GM10847 (cell line): Measurements from ENCODE around the gene LAMA5.

ENCODE experiments used
- POLR2A ChIP-seq: IDR thresholded peaks from 2 replicates; pipeline ENCODE4 v1.6.1; 2011; ENCODE audit not compliant: insufficient read length; ENCODE audit errors: extremely low read depth

LAMA5 gene

DNA sequence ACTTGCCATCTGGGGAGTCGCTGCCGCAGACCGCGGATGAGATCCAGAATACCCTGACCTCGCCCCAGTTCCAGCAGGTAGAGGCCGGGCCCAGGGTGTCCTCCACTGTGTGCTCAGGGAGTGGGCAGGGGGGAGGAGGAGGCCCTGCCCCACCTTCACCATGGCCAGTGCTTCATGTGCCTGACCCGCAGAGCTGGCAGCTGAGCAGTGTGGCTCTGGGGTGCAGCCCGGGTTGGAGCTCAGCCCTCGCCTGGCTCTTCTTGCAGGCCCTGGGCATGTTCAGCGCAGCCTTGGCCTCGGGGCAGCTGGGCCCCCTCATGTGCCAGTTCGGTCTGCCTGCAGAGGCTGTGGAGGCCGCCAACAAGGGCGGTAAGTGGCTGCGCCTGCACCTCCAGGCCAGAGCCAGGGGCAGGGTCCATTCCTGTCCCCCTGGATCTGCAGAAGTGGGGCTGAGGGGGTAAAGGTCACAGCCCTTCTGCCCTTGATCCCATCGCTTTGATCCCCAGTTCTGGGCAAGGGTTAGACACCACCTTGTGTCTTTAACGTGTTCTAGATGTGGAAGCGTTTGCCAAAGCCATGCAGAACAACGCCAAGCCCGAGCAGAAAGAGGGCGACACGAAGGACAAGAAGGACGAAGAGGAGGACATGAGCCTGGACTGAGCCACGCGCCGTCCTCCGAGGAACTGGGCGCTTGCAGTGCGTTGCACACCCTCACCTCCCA, 58.9 kb downstream of the LAMA5 start:
- no peak for TF ChIP-seq POLR2A

DNA sequence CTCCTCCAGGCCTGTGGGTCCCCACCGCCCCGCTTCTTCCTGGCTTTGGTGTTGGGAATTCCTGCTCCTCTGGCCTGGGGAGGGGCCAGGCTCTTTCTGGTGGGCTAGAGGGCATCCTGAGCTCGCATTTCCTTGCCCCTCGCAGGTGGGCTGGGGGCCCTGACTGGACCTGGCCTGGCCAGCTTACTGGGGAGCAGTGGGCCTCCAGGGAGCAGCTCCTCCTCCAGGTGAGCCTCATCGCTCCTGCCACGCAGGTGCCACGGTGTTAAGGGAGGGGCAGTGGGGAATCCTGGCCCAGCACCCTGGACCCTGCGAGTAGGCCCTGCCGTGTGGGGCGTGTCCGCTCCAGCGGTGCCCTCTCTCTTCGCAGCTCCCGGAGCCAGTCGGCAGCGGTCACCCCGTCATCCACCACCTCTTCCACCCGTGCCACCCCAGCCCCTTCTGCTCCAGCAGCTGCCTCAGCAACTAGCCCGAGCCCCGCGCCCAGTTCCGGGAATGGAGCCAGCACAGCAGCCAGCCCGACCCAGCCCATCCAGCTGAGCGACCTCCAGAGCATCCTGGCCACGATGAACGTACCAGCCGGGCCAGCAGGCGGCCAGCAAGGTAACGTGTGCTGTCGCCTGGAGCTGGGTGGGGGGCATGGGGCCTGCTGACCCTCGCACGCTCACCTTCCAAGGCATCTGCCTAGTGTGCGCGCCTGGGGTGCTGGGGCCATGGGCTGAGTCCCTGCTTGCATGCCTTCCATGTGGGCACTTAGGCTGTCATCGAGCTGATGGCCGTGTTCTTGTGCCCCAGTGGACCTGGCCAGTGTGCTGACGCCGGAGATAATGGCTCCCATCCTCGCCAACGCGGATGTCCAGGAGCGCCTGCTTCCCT, 59.6 kb downstream of the LAMA5 start:
- no peak for TF ChIP-seq POLR2A

DNA sequence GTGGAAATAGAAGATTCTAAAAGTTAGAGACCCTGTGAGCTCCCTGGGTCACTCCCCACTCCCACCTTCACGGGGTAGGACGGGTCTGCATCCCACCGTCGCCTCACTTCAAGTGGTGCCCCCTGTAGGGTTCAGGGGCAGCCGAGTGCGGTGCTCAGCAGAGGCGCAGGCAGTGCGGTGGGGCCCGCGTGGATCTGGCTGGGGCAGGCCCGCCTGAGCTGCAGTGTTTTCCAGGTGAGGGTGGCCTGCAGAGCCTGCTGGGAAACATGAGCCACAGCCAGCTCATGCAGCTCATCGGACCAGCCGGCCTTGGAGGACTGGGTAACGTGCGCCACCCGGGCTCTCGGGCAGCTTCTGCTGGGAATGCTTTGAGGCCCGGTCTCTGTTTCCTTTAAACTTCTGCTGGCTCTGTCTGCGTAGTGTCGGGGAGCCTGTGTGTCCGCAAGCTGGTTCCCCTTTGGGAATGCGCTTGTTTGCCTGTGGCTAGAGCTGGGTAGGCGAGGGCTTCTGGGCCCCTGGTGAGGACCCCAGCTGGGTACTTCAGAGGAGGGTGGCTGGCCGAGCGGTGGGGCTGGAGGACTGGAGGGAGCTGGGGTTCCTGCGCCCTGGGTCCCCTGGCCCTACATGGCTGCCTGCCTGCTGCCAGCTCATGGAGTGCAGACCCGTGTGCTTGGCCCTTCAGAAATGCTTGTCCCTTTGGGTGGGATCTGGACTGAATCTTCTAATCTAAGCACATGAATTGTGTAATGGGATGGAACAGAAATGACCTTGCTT, 60.5 kb downstream of the LAMA5 start:
- TF ChIP-seq POLR2A: no peak

DNA sequence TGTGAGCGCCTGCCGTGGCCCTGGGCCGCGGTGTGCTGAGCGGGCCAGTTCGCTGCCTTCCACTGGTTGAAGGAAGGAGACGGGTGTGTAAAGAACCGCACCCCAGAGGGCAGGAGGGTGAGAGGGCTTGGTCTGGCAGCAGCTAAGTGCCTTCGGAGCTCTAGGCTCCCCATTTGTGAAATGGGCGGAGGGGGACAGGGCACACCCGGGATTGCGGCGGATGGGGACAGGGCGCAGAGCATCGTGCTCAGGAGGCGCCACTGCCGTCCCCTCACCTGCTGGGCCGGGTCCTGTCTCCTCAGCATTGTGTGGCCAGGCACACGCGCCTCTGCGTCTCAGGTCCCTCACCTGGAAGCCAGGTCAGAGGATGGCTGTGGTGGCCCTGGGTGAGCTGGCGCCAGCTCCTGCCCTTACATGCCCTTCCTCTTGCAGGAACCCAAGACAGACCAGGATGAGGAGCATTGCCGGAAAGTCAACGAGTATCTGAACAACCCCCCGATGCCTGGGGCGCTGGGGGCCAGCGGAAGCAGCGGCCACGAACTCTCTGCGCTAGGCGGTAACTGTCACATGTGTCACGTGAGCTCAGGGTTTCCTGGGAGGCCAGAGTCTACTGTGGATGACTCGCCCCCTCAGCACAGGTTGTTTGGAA, 61.2 kb downstream of the LAMA5 start:
- no peak for TF ChIP-seq POLR2A

DNA sequence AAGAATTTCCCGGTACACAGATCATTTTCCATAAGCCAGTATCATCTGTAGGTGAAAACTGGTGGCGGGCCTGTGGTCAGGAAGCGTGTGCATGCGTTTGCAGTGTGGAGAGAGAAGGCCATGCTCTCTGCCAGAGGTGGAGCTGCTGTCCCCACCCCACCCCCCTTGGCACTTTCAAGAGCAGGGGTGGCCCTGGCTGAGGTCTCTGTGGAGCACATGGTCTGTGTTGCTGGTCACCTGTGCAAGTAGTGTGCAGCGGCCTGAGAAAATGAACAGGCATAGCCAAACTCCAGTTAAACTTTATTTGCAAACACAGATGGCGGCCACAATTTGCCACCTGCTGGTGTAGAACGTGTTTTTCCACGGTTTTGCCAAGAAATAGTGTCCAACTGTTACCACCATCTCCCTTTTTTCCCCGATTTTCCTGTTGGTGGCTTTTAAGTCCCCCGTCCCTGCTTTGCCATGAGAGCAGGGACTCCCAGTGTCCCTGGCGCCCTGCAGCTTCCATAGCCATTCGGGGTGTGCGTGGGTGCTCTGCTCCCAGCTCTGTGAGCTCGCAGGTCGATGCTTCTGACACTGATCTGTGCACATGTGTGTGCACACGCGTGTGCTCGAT, 61.9 kb downstream of the LAMA5 start:
- no peak for TF ChIP-seq POLR2A

DNA sequence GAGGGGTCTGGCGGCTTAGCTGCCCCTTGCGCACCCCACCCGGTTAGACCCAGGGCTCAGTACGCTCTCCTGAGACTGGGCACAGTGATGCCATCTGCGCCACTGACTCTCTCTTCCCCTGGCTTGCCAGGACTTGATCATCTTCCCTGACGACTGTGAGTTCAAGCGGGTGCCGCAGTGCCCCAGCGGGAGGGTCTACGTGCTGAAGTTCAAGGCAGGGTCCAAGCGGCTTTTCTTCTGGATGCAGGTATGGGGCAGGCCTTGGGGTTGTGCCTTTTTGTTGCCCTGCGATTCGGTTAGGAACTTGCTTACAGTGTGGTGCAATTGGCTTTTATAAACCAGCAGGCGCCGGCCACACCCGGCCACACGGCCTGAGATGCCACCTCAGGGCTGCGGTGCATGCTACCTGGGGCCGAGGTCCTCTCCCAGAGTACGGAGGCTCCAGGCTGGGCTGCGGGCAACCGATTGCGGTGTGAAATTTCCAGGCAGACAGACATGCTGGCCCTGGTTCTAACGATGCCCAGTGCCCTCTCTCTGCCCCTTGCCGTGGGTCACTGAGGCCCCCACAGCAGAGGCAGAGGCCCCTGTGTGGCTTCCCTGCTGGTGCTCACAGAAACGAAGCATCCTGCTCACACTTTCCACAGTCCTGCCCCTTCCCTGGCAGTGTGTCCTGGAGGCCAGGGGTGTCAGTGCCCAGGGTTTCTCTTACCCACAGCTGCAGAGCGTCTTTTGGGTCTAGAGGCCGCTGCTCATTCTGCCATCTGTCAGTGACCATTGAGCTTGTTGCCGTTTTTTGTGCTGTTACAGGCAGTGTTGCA, 62.6 kb downstream of the LAMA5 start:
- TF ChIP-seq POLR2A: no peak

DNA sequence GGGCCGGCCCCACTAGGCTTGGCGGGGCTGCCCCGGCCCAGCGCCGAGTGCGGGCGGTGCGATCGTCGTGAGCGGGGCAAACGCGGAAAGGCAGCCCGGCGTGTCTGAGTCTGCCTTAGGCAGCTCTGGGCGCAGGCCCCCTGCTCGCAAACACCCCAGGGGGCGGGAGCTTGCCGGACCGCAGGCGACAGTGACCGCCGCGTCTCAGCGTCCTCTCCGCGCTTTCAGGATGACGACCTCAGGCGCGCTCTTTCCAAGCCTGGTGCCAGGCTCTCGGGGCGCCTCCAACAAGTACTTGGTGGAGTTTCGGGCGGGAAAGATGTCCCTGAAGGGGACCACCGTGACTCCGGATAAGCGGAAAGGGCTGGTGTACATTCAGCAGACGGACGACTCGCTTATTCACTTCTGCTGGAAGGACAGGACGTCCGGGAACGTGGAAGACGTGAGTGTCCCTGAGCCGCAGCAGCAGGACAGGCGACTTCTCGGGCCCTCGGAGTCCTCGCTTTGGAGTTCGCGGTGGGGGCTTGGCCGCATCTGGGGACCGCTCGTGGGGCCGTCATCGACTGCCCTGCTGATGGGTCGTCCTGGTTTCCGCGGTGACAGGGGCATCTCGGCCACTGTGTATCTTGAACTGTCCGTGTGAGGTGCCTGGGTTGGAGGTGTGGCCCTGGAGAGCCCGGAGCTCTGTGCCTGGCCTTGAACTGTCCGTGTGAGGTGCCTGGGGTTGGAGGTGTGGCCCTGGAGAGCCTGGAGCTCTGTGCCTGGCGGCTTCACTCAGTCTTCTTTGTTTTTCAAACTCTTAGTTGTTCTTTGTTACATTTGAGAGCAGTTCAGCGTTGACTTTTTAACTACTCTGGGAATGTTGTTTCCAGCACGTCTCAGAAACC, 63.5 kb downstream of the LAMA5 start:
- TF ChIP-seq POLR2A: no peak

DNA sequence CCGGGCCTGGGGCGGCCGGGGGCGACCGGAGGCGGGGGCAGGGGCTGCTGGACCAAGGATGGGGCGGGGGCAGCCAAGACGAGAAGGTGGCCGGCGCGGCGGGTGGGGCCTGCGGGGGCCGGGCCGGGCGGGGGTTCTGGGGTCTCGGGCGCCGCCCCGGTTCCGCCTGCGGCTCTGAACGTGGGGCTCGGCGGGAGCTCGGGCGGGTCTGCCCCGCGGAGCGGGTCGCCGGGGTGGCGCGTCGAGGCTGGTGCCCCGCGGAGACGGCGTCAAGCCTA, 64.1 kb downstream of the LAMA5 start:
- no peak for TF ChIP-seq POLR2A

DNA sequence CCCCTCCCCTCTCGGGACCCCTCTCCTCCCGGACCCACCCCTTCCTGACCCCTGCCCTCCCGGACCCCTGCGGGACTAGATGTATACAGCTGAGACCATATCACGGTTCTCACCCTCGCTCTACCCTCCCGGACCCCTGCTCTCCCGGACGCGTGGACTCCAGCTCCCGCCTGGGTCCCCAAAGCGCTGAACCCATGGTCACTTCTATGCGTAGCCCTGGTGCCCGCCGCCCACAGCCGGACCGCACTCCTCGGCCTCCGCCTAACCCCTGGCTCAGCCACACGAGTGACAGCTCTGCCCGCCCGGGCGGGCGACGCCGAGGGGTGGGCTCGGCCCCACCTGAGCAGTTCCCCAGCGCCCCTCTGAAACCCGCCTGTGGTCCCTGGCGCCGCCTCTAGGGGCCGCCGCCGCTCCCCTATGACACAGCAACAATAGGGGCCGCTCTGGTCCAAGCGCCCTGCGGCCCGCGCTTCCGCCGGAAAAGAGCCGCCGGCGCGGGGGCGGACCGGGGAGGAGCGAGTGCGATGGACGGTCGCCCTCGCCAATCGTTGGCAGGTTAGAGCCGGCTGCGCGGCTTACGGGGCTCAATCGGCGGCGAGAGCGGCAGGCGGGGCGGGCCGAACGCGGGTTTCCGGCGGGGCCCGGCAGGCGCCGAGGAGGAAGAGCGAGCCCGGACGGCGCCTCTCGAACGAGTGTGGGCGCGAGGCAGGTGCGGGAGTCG, 64.6 kb downstream of the LAMA5 start, which contains the start of gene ADRM1:
Gene ADRM1, plus strand, starts transcription at position 657 of the 721 bp plus-strand sequence. CDS start 572 bp downstream, outside the sequence.
- TF ChIP-seq POLR2A: peak; percentile 71

DNA sequence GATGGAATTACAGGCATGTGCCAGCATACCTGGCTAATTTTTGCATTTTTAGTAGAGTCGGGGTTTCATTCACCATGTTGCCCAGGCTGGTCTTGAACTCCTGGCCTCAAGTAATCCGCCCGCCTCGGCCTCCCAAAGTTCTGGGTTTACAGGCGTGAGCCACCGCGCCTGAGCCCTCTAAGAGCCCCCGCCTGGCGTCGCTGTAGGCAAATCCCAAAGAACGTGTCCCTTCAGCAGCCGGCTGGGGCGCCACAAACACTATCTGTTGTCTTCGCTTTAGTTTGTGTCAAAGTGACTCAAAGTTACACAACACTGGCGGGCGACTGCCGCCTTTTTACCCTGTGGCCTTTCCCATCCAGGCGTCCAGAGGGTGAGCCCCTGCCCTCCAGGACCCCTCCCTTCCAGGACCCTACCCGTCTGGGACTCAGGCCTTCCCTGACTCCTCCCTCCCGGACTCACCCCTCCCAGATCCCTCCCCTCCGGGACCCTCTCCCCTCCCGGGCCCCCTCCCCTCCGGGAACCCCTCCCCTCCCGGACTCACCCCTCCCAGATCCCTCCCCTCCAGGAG, 65.3 kb downstream of the LAMA5 start:
- TF ChIP-seq POLR2A: no peak

DNA sequence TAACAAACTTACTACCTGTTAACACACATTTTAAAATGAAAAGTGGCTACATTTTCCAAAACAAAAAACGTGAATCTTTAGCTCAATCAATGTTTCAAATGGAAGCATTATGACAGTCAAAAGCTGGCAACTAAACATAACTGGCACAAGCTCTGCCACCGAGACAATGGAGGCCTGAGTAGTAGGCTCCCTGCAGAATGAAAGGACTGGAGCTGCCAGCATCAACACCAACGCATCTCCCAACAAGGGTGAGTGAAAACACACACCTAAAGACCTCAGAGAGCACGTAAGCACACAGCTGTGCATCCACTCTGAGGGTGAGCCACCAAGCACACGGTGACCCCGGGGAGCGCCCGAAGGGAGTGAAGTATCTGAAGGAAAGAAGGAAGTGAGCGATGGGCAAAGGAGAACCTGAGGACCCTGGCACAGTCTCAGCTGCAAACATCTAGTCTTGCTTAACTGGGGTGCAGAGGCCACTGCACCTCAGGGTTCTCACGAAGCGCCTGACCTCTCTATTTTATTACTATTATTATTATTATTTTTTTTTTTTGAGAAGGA, 65.9 kb downstream of the LAMA5 start:
- TF ChIP-seq POLR2A: no peak

DNA sequence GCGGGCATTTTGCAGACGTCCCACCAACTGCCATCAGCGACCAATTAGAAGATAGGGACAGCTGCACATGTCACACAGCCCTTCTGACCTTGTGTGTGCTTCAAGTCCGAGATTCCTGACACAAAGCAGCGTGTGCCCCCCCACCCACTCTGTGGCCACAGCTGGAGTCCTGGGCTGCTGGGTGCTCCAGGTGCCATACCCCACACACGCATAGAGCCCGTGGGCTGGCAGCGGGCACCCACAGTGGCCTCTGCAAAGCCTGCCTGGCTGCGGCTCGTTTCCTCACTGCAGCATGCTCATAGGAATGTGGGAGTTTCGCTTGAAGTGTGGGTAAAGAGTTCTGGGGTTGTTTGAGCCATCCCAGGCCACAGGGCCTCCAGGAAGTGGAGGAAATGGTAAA, 66.8 kb downstream of the LAMA5 start:
- TF ChIP-seq POLR2A: no peak
